ENCODE data around the gene SDR42E1. TPM values are rescaled to one million over a fixed set of nuclear protein-coding genes. Genes with fewer than 3 reads are reported as not detected.

SDR42E1 gene
- total RNA-seq, 2 donors from 2014 or later: 5.5 to 7.2 TPM

- no peak overlapping the region for H3K27ac ChIP-seq
- WGBS: 88% methylated on average over 5 of the region's 5 CpGs
- no peaks in the 10 kb centered on the region for H3K27me3 ChIP-seq (replicated peaks; ENCODE audit: insufficient read depth)
- no peak overlapping the region for H3K4me3 ChIP-seq
- DNase-seq (ENCODE audit: low spot score): no peak
- TF ChIP-seq POLR2AphosphoS5 (IDR thresholded peaks at IDR 0.05) (no peak), CTCF (IDR thresholded peaks at IDR 0.05) (no peak), POLR2A (IDR thresholded peaks at IDR 0.05) (no peak)
- no peaks in the 10 kb centered on the region for H3K4me1 ChIP-seq (replicated peaks)
- H3K9me3 ChIP-seq: no peaks in the 10 kb centered on the region
- intact Hi-C loops (cut with DNase I): no loop called here
- no peaks in the 10 kb centered on the region for H3K36me3 ChIP-seq
Observed at GRCh38 chr16:81967358-81967757, 43.9 kb downstream of the SDR42E1 start.

- Histone ChIP-seq H3K27ac (no peak overlapping the region), H3K4me3 (no peak overlapping the region), H3K27me3 (replicated peaks; ENCODE audit: insufficient read depth) (no peaks in the 10 kb centered on the region), H3K36me3 (no peaks in the 10 kb centered on the region), H3K9me3 (no peaks in the 10 kb centered on the region), H3K4me1 (replicated peaks) (no peaks in the 10 kb centered on the region)
- no peak for TF ChIP-seq CTCF (IDR thresholded peaks at IDR 0.05)
- TF ChIP-seq POLR2A (IDR thresholded peaks at IDR 0.05): no peak
- no peak for TF ChIP-seq POLR2AphosphoS5 (IDR thresholded peaks at IDR 0.05)
- whole genome bisulfite sequencing: 88% methylated on average over 6 of the region's 6 CpGs
- no peak for DNase-seq (ENCODE audit: low spot score)
- intact Hi-C loops (cut with DNase I): no loop called here
Observed at GRCh38 chr16:81964808-81965207, 46.5 kb downstream of the SDR42E1 start.

GRCh38 chr16:81956213-81956948 is 54.9 kb downstream of the SDR42E1 start:
- intact Hi-C loops (cut with DNase I): no loop called here
- Histone ChIP-seq H3K27me3 (replicated peaks; ENCODE audit: insufficient read depth) (no peaks in the 10 kb centered on the region), H3K4me1 (replicated peaks) (no peaks in the 10 kb centered on the region), H3K9me3 (no peaks in the 10 kb centered on the region), H3K27ac (no peak overlapping the region), H3K36me3 (no peaks in the 10 kb centered on the region), H3K4me3 (no peak overlapping the region)
- no peak for TF ChIP-seq POLR2A (IDR thresholded peaks at IDR 0.05)
- no peak for DNase-seq (ENCODE audit: low spot score)
- 82% methylated on average over 9 of the region's 9 CpGs for WGBS

- Histone ChIP-seq H3K36me3 (no peaks in the 10 kb centered on the region), H3K4me1 (replicated peaks) (no peaks in the 10 kb centered on the region), H3K9me3 (no peaks in the 10 kb centered on the region), H3K4me3 (no peak overlapping the region), H3K27ac (no peak overlapping the region), H3K27me3 (replicated peaks; ENCODE audit: insufficient read depth) (no peaks in the 10 kb centered on the region)
- intact Hi-C loops (cut with DNase I): no loop called here
- 86% methylated on average over 2 of the region's 2 CpGs for WGBS
- no peak for TF ChIP-seq POLR2A (IDR thresholded peaks at IDR 0.05)
- DNase-seq (ENCODE audit: low spot score): no peak
Observed at GRCh38 chr16:81951564-81951963, 59.7 kb downstream of the SDR42E1 start.

GRCh38 chr16:81946206-81946605 is 65.1 kb downstream of the SDR42E1 start:
- no peak for DNase-seq (ENCODE audit: low spot score)
- no peak for TF ChIP-seq CTCF (IDR thresholded peaks at IDR 0.05)
- no peak for TF ChIP-seq POLR2AphosphoS5 (IDR thresholded peaks at IDR 0.05)
- no peak for TF ChIP-seq POLR2A (IDR thresholded peaks at IDR 0.05)
- intact Hi-C loops (cut with DNase I): no loop called here
- no peaks in the 10 kb centered on the region for H3K27me3 ChIP-seq (replicated peaks; ENCODE audit: insufficient read depth)
- H3K9me3 ChIP-seq: no peaks in the 10 kb centered on the region
- no peak overlapping the region for H3K4me3 ChIP-seq
- H3K36me3 ChIP-seq: no peaks in the 10 kb centered on the region
- WGBS: 93% methylated on average over 5 of the region's 5 CpGs
- no peak overlapping the region for H3K27ac ChIP-seq
- H3K4me1 ChIP-seq (replicated peaks): no peaks in the 10 kb centered on the region

- TF ChIP-seq CTCF (IDR thresholded peaks at IDR 0.05) (no peak), POLR2A (IDR thresholded peaks at IDR 0.05) (no peak), POLR2AphosphoS5 (IDR thresholded peaks at IDR 0.05) (no peak)
- intact Hi-C loops (cut with DNase I): no loop called here
- WGBS: 95% methylated on average over 1 of the region's 1 CpG
- no peaks in the 10 kb centered on the region for H3K27me3 ChIP-seq (replicated peaks; ENCODE audit: insufficient read depth)
- no peak for DNase-seq (ENCODE audit: low spot score)
- H3K36me3 ChIP-seq: no peaks in the 10 kb centered on the region
- no peaks in the 10 kb centered on the region for H3K9me3 ChIP-seq
- no peak overlapping the region for H3K27ac ChIP-seq
- no peaks in the 10 kb centered on the region for H3K4me1 ChIP-seq (replicated peaks)
- no peak overlapping the region for H3K4me3 ChIP-seq
Observed at GRCh38 chr16:81945665-81946064, 65.6 kb downstream of the SDR42E1 start.
